BE2C (cell line): ENCODE results near the gene C1QTNF1.

Experiments used
- DNase-seq: peaks from one replicate; pipeline ENCODE4 v3.0.0-alpha.2; 2020
- H3K27me3 ChIP-seq: fragments of 250-450 bp; sonication (Bioruptor Pico); 2 replicates; pipeline ENCODE4 v1.5.1; 2020; ENCODE audit warnings: mild to moderate bottlenecking
- H3K36me3 ChIP-seq: fragments of 250-450 bp; sonication (Bioruptor Pico); 2 replicates; pipeline ENCODE4 v1.5.1; 2020; ENCODE audit warnings: mild to moderate bottlenecking
- H3K4me1 ChIP-seq: fragments of 250-450 bp; sonication (Bioruptor Pico); 2 replicates; pipeline ENCODE4 v1.5.1; 2020
- H3K4me3 ChIP-seq: 2 replicates; pipeline ENCODE4 v1.5.1; 2011; ENCODE audit warnings: low read depth, low read length
- H3K9me3 ChIP-seq: fragments of 250-450 bp; sonication (Bioruptor Pico); 2 replicates; pipeline ENCODE4 v1.5.1; 2020
- CTCF ChIP-seq: IDR thresholded peaks from 2 replicates; pipeline ENCODE4 v1.5.1; 2012; ENCODE audit warnings: mild to moderate bottlenecking, low read depth, low read length

C1QTNF1 gene

GRCh38 chr17:79081571-79082276 lies 57.8 kb downstream of the C1QTNF1 start:
- no peaks in the 10 kb centered on the region for H3K27me3 ChIP-seq
- no peaks in the 10 kb centered on the region for H3K9me3 ChIP-seq
- TF ChIP-seq CTCF: no peak
- no peak overlapping the region for H3K4me3 ChIP-seq
- H3K36me3 ChIP-seq: peaks cover 7% of the 10 kb centered on the region
- H3K4me1 ChIP-seq: peaks cover 10% of the 10 kb centered on the region
- DNase-seq: no peak

GRCh38 chr17:79082311-79083190 lies 58.6 kb downstream of the C1QTNF1 start:
- Histone ChIP-seq H3K9me3 (no peaks in the 10 kb centered on the region), H3K36me3 (peaks cover 7% of the 10 kb centered on the region), H3K4me3 (no peak overlapping the region), H3K27me3 (no peaks in the 10 kb centered on the region), H3K4me1 (peaks cover 10% of the 10 kb centered on the region)
- TF ChIP-seq CTCF: peak; percentile 85
- DNase-seq: peak; percentile 82

GRCh38 chr17:79083191-79083971 lies 59.4 kb downstream of the C1QTNF1 start:
- TF ChIP-seq CTCF: no peak

GRCh38 chr17:79084291-79085153 lies 60.6 kb downstream of the C1QTNF1 start:
- H3K4me3 ChIP-seq: no peak overlapping the region
- peaks cover 7% of the 10 kb centered on the region for H3K36me3 ChIP-seq
- TF ChIP-seq CTCF: no peak
- H3K27me3 ChIP-seq: peaks cover 5% of the 10 kb centered on the region
- peaks cover 10% of the 10 kb centered on the region for H3K4me1 ChIP-seq
- no peaks in the 10 kb centered on the region for H3K9me3 ChIP-seq
- no peak for DNase-seq

More at GRCh38 chr17:79083191-79083971, 59.4 kb downstream of the C1QTNF1 start:
- Histone ChIP-seq H3K9me3 (no peaks in the 10 kb centered on the region), H3K4me1 (peaks cover 10% of the 10 kb centered on the region), H3K36me3 (peaks cover 7% of the 10 kb centered on the region), H3K4me3 (no peak overlapping the region), H3K27me3 (peaks cover under 1% of the 10 kb centered on the region; the same call in 1 of the 2 replicates)
- no peak for DNase-seq

- no peak for TF ChIP-seq CTCF
- DNase-seq: no peak
- Histone ChIP-seq H3K4me3 (no peak overlapping the region), H3K9me3 (no peaks in the 10 kb centered on the region), H3K4me1 (peaks cover 10% of the 10 kb centered on the region), H3K27me3 (peaks cover 13% of the 10 kb centered on the region), H3K36me3 (peaks cover 4% of the 10 kb centered on the region)
Measured at GRCh38 chr17:79085154-79085920, 61.4 kb downstream of the C1QTNF1 start.
